HepG2 (cell line): ENCODE results near the gene TXNRD1. TPM values are rescaled to one million over a fixed set of nuclear protein-coding genes. Genes with fewer than 3 reads are reported as not detected.

Source experiments
- CTCF ChIP-seq: sonication (generic); formaldehyde crosslinking; IDR thresholded peaks from 2 replicates; pipeline ENCODE4 v1.5.0; 2020; ENCODE audit warnings: mild to moderate bottlenecking, missing genetic modification reagents, moderate library complexity
- MTF1 ChIP-seq: sonication (generic); formaldehyde crosslinking; IDR thresholded peaks from 2 replicates; pipeline ENCODE4 v1.5.0; 2020; ENCODE audit warnings: missing genetic modification reagents
- polyA plus RNA-seq, 8 experiments: library from polyadenylated mRNA; depleted of rRNA in 3 of 8; stranded (reverse) in 7 of 8; unstranded in 1 of 8; fragments of >200 nt; fragmentation: Illumina TruSeq in 4 of 8; extraction: Trizol in 4 of 8; gene quantifications; 2 replicates each; pipeline versions ENCODE4 v1.2.1 to v1.2.3, GENCODE V29; 2011 to 2016; ENCODE audit warnings: low read depth in 4 of 8, missing spikeins in 1 of 8, mixed read lengths in 1 of 8; ENCODE audit not compliant: insufficient read depth in 1 of 8
- total RNA-seq, 5 experiments: library from RNA; depleted of rRNA; stranded (reverse); fragments of >200 nt; fragmentation: Illumina TruSeq; extraction: Trizol; gene quantifications; 2 replicates each; pipeline ENCODE4 v1.2.3, GENCODE V29; 2016; ENCODE audit warnings: low read depth in 1 of 5
- TF ChIP-seq, protein P1 (sequence below), 2 experiments: sonication (generic) in 1 of 2; formaldehyde crosslinking in 1 of 2; IDR thresholded peaks; 2 replicates each; pipeline versions ENCODE4 v1.6.1 to v1.9.0; 2014 to 2022; ENCODE audit warnings: antibody characterized with exemption in 1 of 2, borderline replicate concordance in 1 of 2, inconsistent platforms in 1 of 2, low read depth in 1 of 2, missing genetic modification reagents in 1 of 2

TXNRD1 gene
- total and polyA plus RNA-seq, 2 of the 13 experiments (the other 11 are each of a cell fraction or from before 2014, with no cell fraction given) = 54.0 to 190 TPM

GRCh38 chr12:104375775-104376174 is 160.2 kb downstream of the TXNRD1 start (continued):
- TF ChIP-seq, protein P1, sequence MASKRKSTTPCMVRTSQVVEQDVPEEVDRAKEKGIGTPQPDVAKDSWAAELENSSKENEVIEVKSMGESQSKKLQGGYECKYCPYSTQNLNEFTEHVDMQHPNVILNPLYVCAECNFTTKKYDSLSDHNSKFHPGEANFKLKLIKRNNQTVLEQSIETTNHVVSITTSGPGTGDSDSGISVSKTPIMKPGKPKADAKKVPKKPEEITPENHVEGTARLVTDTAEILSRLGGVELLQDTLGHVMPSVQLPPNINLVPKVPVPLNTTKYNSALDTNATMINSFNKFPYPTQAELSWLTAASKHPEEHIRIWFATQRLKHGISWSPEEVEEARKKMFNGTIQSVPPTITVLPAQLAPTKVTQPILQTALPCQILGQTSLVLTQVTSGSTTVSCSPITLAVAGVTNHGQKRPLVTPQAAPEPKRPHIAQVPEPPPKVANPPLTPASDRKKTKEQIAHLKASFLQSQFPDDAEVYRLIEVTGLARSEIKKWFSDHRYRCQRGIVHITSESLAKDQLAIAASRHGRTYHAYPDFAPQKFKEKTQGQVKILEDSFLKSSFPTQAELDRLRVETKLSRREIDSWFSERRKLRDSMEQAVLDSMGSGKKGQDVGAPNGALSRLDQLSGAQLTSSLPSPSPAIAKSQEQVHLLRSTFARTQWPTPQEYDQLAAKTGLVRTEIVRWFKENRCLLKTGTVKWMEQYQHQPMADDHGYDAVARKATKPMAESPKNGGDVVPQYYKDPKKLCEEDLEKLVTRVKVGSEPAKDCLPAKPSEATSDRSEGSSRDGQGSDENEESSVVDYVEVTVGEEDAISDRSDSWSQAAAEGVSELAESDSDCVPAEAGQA (IDR thresholded peaks at IDR 0.05; ENCODE audit: low read depth) = no peak
- TF ChIP-seq, protein P1 (CRISPR knock-in tag; IDR thresholded peaks at IDR 0.05; ENCODE audit: borderline replicate concordance) = no peak
- TF ChIP-seq MTF1 (CRISPR knock-in tag) (no peak), CTCF (CRISPR knock-in tag) (no peak)
